Cardiac septum (tissue), 1 donor: ENCODE measurements around the gene DNAJC4. TPM values are rescaled to one million over a fixed set of nuclear protein-coding genes. Genes with fewer than 3 reads are reported as not detected.
"Not testable (repeated sequence)": the region's sequence is repeated elsewhere in the genome, so short reads cannot be mapped to it uniquely, and the experiment has no call there.

ENCODE experiments used
- DNase-seq: peaks from one replicate; pipeline ENCODE4 v3.0.0-alpha.2; 2020; ENCODE audit warnings: low spot score
- intact Hi-C: fragments of 100-400 bp; cut with DNase I; formaldehyde crosslinking; loops from one replicate; pipeline ENCODE4 v1.14.0; 2022
- total RNA-seq: library from RNA; stranded (reverse); fragmentation: NEBNext Ultra II Directional; extraction: Animal tissue kit (Norgen Biotek cat#: 25700); gene quantifications from one replicate; pipeline ENCODE4 v1.2.1, GENCODE V29; 2021
- donor health status: DM: no; HTN: no; CAD: no.

The DNAJC4 gene
- total RNA-seq, 1 donor from 2014 or later, result 51.9 TPM

GRCh38 chr11:64240435-64241240 is 10.3 kb downstream of the DNAJC4 start, which contains the start of gene FKBP2:
TSS of gene FKBP2 (plus strand) at chr11:64241095. CDS start at chr11:64242388, 1,293 bp downstream.
- intact Hi-C loops, result no loop called here
- peak; percentile 99 for DNase-seq

- no peak for DNase-seq
Measured at GRCh38 chr11:64241241-64241490, 10.8 kb downstream of the DNAJC4 start.

GRCh38 chr11:64241491-64242374 is 11.4 kb downstream of the DNAJC4 start:
- intact Hi-C loops, result no loop called here
- peak; percentile 100 for DNase-seq

More at GRCh38 chr11:64241241-64241490, 10.8 kb downstream of the DNAJC4 start:
- intact Hi-C loops, result no loop called here

GRCh38 chr11:64243236-64243854 is 13.0 kb downstream of the DNAJC4 start:
- intact Hi-C loops, result no loop called here
- no peak for DNase-seq

- no peak for DNase-seq
- intact Hi-C loops, result no loop called here
Measured at GRCh38 chr11:64244107-64244506, 13.8 kb downstream of the DNAJC4 start.

- intact Hi-C loops, result no loop called here
- DNase-seq, result no peak
Measured at GRCh38 chr11:64244966-64245365, 14.6 kb downstream of the DNAJC4 start.

GRCh38 chr11:64245401-64245796 is 15.1 kb downstream of the DNAJC4 start:
- intact Hi-C loops, result no loop called here
- no peak for DNase-seq

- no peak for DNase-seq
- intact Hi-C loops, result no loop called here
Measured at GRCh38 chr11:64245797-64246620, 15.7 kb downstream of the DNAJC4 start.

- intact Hi-C loops, DNase-seq: not testable (repeated sequence)
Measured at GRCh38 chr11:64246621-64246870, 16.2 kb downstream of the DNAJC4 start.

- peak; percentile 92 for DNase-seq
- intact Hi-C loops, result loop anchor here (1.0 kb wide), 1 partner anchor 22 kb away; no protein-coding TSS in a partner anchor
Measured at GRCh38 chr11:64246871-64247728, 16.8 kb downstream of the DNAJC4 start, which contains the start of gene PPP1R14B. TSS of gene PPP1R14B (minus strand) at chr11:64246943. CDS start at chr11:64246673, 270 bp downstream.

- intact Hi-C loops, result loop anchor here (1.0 kb wide), 1 partner anchor 21 kb away; no protein-coding TSS in a partner anchor
- no peak for DNase-seq
Measured at GRCh38 chr11:64247729-64248531, 17.6 kb downstream of the DNAJC4 start.

- DNase-seq, result no peak
- intact Hi-C loops, result no loop called here
Measured at GRCh38 chr11:64248578-64248977, 18.2 kb downstream of the DNAJC4 start.

- intact Hi-C loops, result no loop called here
Measured at GRCh38 chr11:64249038-64249437, 18.7 kb downstream of the DNAJC4 start.

GRCh38 chr11:64249563-64250414 is 19.4 kb downstream of the DNAJC4 start:
- DNase-seq, result no peak
- intact Hi-C loops, result loop anchor here (5.0 kb wide), 1 partner anchor 53 kb away; the partner anchor contains the start of gene CATSPERZ

More at GRCh38 chr11:64249038-64249437, 18.7 kb downstream of the DNAJC4 start:
- no peak for DNase-seq

GRCh38 chr11:64250415-64251015 is 20.2 kb downstream of the DNAJC4 start:
- intact Hi-C loops, result loop anchor here (5.0 kb wide), 1 partner anchor 52 kb away; the partner anchor contains the start of gene CATSPERZ

More at GRCh38 chr11:64250415-64251015, 20.2 kb downstream of the DNAJC4 start:
- DNase-seq, result no peak
